Measurements from ENCODE around the gene ZNF791.

ZNF791 gene

GRCh38 chr19:12668346-12668745 is 57.6 kb downstream of the ZNF791 start:
- H3K27ac ChIP-seq = peak overlapping the region; percentile 85
- TF ChIP-seq ZFX (IDR thresholded peaks at IDR 0.05) (no peak), CTCF (conservative IDR thresholded peaks at IDR 0.05) (no peak)

GRCh38 chr19:12668932-12669269 is 58.2 kb downstream of the ZNF791 start:
- no peak for TF ChIP-seq CTCF (conservative IDR thresholded peaks at IDR 0.05)
- no peak; the same call in 1 of the 2 replicates for TF ChIP-seq ZFX (IDR thresholded peaks at IDR 0.05)
- peak overlapping the region; percentile 85 for H3K27ac ChIP-seq

GRCh38 chr19:12669270-12670158 is 58.8 kb downstream of the ZNF791 start:
- H3K27ac ChIP-seq = peak overlapping the region; percentile 85
- peak; percentile 71; the same call in 1 of the 2 replicates for TF ChIP-seq ZFX (IDR thresholded peaks at IDR 0.05)
- TF ChIP-seq CTCF (conservative IDR thresholded peaks at IDR 0.05) = no peak

- H3K27ac ChIP-seq = peak overlapping the region; percentile 85
- TF ChIP-seq ZFX (IDR thresholded peaks at IDR 0.05) = no peak
- TF ChIP-seq CTCF (conservative IDR thresholded peaks at IDR 0.05) = no peak
Measured at GRCh38 chr19:12670159-12670928, 59.6 kb downstream of the ZNF791 start.

- no peak overlapping the region for H3K27ac ChIP-seq
Measured at GRCh38 chr19:12672744-12673143, 62.0 kb downstream of the ZNF791 start.

GRCh38 chr19:12675399-12675798 is 64.7 kb downstream of the ZNF791 start:
- no peak overlapping the region for H3K27ac ChIP-seq
- TF ChIP-seq ZFX (IDR thresholded peaks at IDR 0.05) = no peak
- TF ChIP-seq CTCF (conservative IDR thresholded peaks at IDR 0.05) = no peak

More at GRCh38 chr19:12672744-12673143, 62.0 kb downstream of the ZNF791 start:
- TF ChIP-seq ZFX (IDR thresholded peaks at IDR 0.05) = no peak
- no peak for TF ChIP-seq CTCF (conservative IDR thresholded peaks at IDR 0.05)

GRCh38 chr19:12675940-12676339 is 65.2 kb downstream of the ZNF791 start:
- no peak overlapping the region for H3K27ac ChIP-seq
- TF ChIP-seq CTCF (conservative IDR thresholded peaks at IDR 0.05) (no peak), ZFX (IDR thresholded peaks at IDR 0.05) (no peak)
